ENCODE results near the gene KMO.

DNA sequence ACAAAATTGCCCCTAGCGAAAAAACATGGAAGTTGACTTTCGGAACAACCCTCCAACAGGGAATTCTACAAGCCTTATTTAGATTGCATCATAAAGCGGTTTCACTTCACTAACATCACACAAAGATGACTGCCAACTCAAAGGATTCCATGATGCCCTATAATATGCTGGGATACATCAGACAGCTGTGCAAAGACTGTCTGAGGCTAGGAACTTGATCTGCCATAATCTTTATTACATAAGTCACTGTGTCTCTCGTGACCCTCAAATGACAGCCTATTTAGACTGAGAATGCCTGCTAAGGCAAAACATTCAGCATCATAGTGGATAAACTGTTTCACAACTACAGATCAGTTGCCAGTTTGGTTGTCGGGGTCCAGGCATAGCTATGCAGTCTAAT, 36.4 kb upstream of the KMO start:
- TF ChIP-seq, protein P1, sequence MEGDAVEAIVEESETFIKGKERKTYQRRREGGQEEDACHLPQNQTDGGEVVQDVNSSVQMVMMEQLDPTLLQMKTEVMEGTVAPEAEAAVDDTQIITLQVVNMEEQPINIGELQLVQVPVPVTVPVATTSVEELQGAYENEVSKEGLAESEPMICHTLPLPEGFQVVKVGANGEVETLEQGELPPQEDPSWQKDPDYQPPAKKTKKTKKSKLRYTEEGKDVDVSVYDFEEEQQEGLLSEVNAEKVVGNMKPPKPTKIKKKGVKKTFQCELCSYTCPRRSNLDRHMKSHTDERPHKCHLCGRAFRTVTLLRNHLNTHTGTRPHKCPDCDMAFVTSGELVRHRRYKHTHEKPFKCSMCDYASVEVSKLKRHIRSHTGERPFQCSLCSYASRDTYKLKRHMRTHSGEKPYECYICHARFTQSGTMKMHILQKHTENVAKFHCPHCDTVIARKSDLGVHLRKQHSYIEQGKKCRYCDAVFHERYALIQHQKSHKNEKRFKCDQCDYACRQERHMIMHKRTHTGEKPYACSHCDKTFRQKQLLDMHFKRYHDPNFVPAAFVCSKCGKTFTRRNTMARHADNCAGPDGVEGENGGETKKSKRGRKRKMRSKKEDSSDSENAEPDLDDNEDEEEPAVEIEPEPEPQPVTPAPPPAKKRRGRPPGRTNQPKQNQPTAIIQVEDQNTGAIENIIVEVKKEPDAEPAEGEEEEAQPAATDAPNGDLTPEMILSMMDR (IDR thresholded peaks at IDR 0.05; ENCODE audit: low read depth, low read length, poor library complexity, severe bottlenecking): no peak
- TF ChIP-seq EZH2phosphoT487 (IDR thresholded peaks at IDR 0.05; ENCODE audit: borderline replicate concordance, low read length): no peak
